Naive B cell (primary cell): ENCODE measurements around the gene UCP2. TPM values are rescaled to one million over a fixed set of nuclear protein-coding genes. Genes with fewer than 3 reads are reported as not detected.
A peak's percentile ranks its signal among the peaks of the same experiment; 100 is the strongest.

Experiments used
- ATAC-seq, 2 donors: fragments of 150-1000 bp; cut with Tn5 transposase; 2 replicates each; pipeline ENCODE4 v1.10.0; 2021; ENCODE audit warnings: low read depth in 2 of 2, mild to moderate bottlenecking in 2 of 2, moderate library complexity in 2 of 2
- DNase-seq: peaks from one replicate; pipeline ENCODE4 v3.0.0; 2022
- H3K27ac Mint-ChIP-seq, 6 donors: one replicate each; pipeline ENCODE4 v1.8.0; 2020 to 2022; ENCODE audit warnings: mild to moderate bottlenecking in 6 of 6, mixed read lengths in 6 of 6, moderate library complexity in 5 of 6, inconsistent platforms in 2 of 6
- H3K27me3 Mint-ChIP-seq, 3 donors: one replicate each; pipeline ENCODE4 v1.8.0; 2021 to 2022; ENCODE audit warnings: mixed read lengths in 3 of 3, mild to moderate bottlenecking in 1 of 3
- H3K36me3 Mint-ChIP-seq, 2 donors: one replicate each; pipeline ENCODE4 v1.8.0; 2020 to 2022; ENCODE audit warnings: mixed read lengths in 2 of 2, inconsistent platforms in 1 of 2, mild to moderate bottlenecking in 1 of 2
- H3K4me1 Mint-ChIP-seq, 3 donors: one replicate each; pipeline ENCODE4 v1.8.0; 2020 to 2022; ENCODE audit warnings: mixed read lengths in 3 of 3, inconsistent platforms in 1 of 3, mild to moderate bottlenecking in 1 of 3, moderate library complexity in 1 of 3
- H3K4me3 Mint-ChIP-seq, 8 donors: one replicate each; pipeline ENCODE4 v1.8.0; 2020 to 2022; ENCODE audit warnings: mild to moderate bottlenecking in 8 of 8, mixed read lengths in 8 of 8, moderate library complexity in 8 of 8, inconsistent platforms in 2 of 8
- H3K9me3 Mint-ChIP-seq, 7 donors: one replicate each; pipeline ENCODE4 v1.8.0; 2020 to 2022; ENCODE audit warnings: mixed read lengths in 7 of 7, mild to moderate bottlenecking in 5 of 7, inconsistent platforms in 2 of 7, moderate library complexity in 1 of 7
- polyA plus RNA-seq, 6 donors: library from polyadenylated mRNA; unstranded; fragments of 300-500 nt; fragmentation: Illumina TruSeq; gene quantifications; one replicate each; pipeline ENCODE4 v1.2.3, GENCODE V29; 2021; ENCODE audit warnings: low read depth in 6 of 6

The UCP2 gene
- polyA plus RNA-seq, 6 donors from 2014 or later: 1,601 to 2,628 (median 2,020) TPM

GRCh38 chr11:74015919-74016684, 33.5 kb upstream of the UCP2 start:
- peaks cover 0 to 27% of the 10 kb centered on the region in 2 donors for H3K36me3 Mint-ChIP-seq
- H3K9me3 Mint-ChIP-seq: no peaks in the 10 kb centered on the region
- no peak overlapping the region for H3K4me3 Mint-ChIP-seq
- peak overlapping the region in 3 of 6 donors; percentile 16 to 99 (median 32) for H3K27ac Mint-ChIP-seq
- H3K27me3 Mint-ChIP-seq: no peaks in the 10 kb centered on the region
- ATAC-seq (no peak), DNase-seq (no peak)
- H3K4me1 Mint-ChIP-seq: peaks cover 30 to 62% (median 52%) of the 10 kb centered on the region in 3 donors

- Mint-ChIP-seq H3K4me1 (peaks cover 42 to 74% (median 65%) of the 10 kb centered on the region in 3 donors), H3K27ac (peak overlapping the region in 5 of 6 donors; percentile 24 to 99 (median 63)), H3K27me3 (no peaks in the 10 kb centered on the region), H3K36me3 (peaks cover 0 to 27% of the 10 kb centered on the region in 2 donors), H3K4me3 (peak overlapping the region in 4 of 8 donors; percentile 12 to 60 (median 38)), H3K9me3 (no peaks in the 10 kb centered on the region)
- no peak for DNase-seq
- ATAC-seq: no peak
These were observed 32.2 kb upstream of the UCP2 start for GRCh38 chr11:74014880-74015279.

GRCh38 chr11:74013141-74013540, 30.5 kb upstream of the UCP2 start:
- peak overlapping the region in 4 of 6 donors; percentile 33 to 99 (median 96) for H3K27ac Mint-ChIP-seq
- H3K9me3 Mint-ChIP-seq: no peaks in the 10 kb centered on the region
- peak overlapping the region in 2 of 8 donors; percentile 25 to 49 for H3K4me3 Mint-ChIP-seq
- peaks cover 0 to 27% of the 10 kb centered on the region in 2 donors for H3K36me3 Mint-ChIP-seq
- H3K27me3 Mint-ChIP-seq: no peaks in the 10 kb centered on the region
- H3K4me1 Mint-ChIP-seq: peaks cover 52 to 80% (median 74%) of the 10 kb centered on the region in 3 donors
- ATAC-seq (no peak), DNase-seq (no peak)

GRCh38 chr11:74012074-74012809, 29.6 kb upstream of the UCP2 start:
- peak overlapping the region; percentile 94 to 99 (median 98) for H3K27ac Mint-ChIP-seq
- no peak for DNase-seq
- peak overlapping the region; percentile 47 to 85 (median 78) for H3K4me3 Mint-ChIP-seq
- ATAC-seq: peak in 1 of 2 donors; percentile 0
- peaks cover 52 to 81% (median 74%) of the 10 kb centered on the region in 3 donors for H3K4me1 Mint-ChIP-seq
- H3K36me3 Mint-ChIP-seq: peaks cover 0 to 18% of the 10 kb centered on the region in 2 donors
- H3K9me3 Mint-ChIP-seq: no peaks in the 10 kb centered on the region
- no peaks in the 10 kb centered on the region for H3K27me3 Mint-ChIP-seq

- peaks cover 0 to 13% of the 10 kb centered on the region in 2 donors for H3K36me3 Mint-ChIP-seq
- peak; percentile 77 for DNase-seq
These were observed 28.9 kb upstream of the UCP2 start for GRCh38 chr11:74011360-74012073.

GRCh38 chr11:74010306-74011300, 28.0 kb upstream of the UCP2 start:
- no peaks in the 10 kb centered on the region for H3K9me3 Mint-ChIP-seq
- peak overlapping the region; percentile 94 to 99 (median 98) for H3K27ac Mint-ChIP-seq
- H3K4me1 Mint-ChIP-seq: peaks cover 46 to 73% (median 63%) of the 10 kb centered on the region in 3 donors
- H3K4me3 Mint-ChIP-seq: peak overlapping the region in 7 of 8 donors; percentile 69 to 85 (median 79)
- no peaks in the 10 kb centered on the region for H3K27me3 Mint-ChIP-seq
- ATAC-seq (no peak), DNase-seq (no peak)
- peaks cover 0 to 5% of the 10 kb centered on the region in 2 donors for H3K36me3 Mint-ChIP-seq

More at GRCh38 chr11:74011360-74012073, 28.9 kb upstream of the UCP2 start:
- H3K4me1 Mint-ChIP-seq: peaks cover 52 to 79% (median 73%) of the 10 kb centered on the region in 3 donors
- no peaks in the 10 kb centered on the region for H3K9me3 Mint-ChIP-seq
- H3K27ac Mint-ChIP-seq: peak overlapping the region; percentile 94 to 99 (median 98)
- ATAC-seq: peak; percentile 85 to 88
- peak overlapping the region; percentile 0 to 85 (median 78) for H3K4me3 Mint-ChIP-seq
- no peaks in the 10 kb centered on the region for H3K27me3 Mint-ChIP-seq

GRCh38 chr11:74009675-74010305, 27.1 kb upstream of the UCP2 start:
- no peak for DNase-seq
- peaks cover 0 to 5% of the 10 kb centered on the region in 2 donors for H3K36me3 Mint-ChIP-seq

GRCh38 chr11:74009230-74009547, 26.5 kb upstream of the UCP2 start:
- Mint-ChIP-seq H3K4me3 (no peak overlapping the region), H3K27ac (peak overlapping the region in 4 of 6 donors; percentile 53 to 99 (median 85)), H3K36me3 (peaks cover 0 to 5% of the 10 kb centered on the region in 2 donors), H3K4me1 (peaks cover 41 to 70% (median 55%) of the 10 kb centered on the region in 3 donors), H3K9me3 (no peaks in the 10 kb centered on the region), H3K27me3 (no peaks in the 10 kb centered on the region)
- ATAC-seq (no peak), DNase-seq (no peak)

More at GRCh38 chr11:74009675-74010305, 27.1 kb upstream of the UCP2 start:
- no peaks in the 10 kb centered on the region for H3K9me3 Mint-ChIP-seq
- H3K27ac Mint-ChIP-seq: peak overlapping the region; percentile 55 to 99 (median 96)
- peak overlapping the region in 4 of 8 donors; percentile 16 to 77 (median 58) for H3K4me3 Mint-ChIP-seq
- no peaks in the 10 kb centered on the region for H3K27me3 Mint-ChIP-seq
- no peak for ATAC-seq
- H3K4me1 Mint-ChIP-seq: peaks cover 45 to 73% (median 61%) of the 10 kb centered on the region in 3 donors

DNA sequence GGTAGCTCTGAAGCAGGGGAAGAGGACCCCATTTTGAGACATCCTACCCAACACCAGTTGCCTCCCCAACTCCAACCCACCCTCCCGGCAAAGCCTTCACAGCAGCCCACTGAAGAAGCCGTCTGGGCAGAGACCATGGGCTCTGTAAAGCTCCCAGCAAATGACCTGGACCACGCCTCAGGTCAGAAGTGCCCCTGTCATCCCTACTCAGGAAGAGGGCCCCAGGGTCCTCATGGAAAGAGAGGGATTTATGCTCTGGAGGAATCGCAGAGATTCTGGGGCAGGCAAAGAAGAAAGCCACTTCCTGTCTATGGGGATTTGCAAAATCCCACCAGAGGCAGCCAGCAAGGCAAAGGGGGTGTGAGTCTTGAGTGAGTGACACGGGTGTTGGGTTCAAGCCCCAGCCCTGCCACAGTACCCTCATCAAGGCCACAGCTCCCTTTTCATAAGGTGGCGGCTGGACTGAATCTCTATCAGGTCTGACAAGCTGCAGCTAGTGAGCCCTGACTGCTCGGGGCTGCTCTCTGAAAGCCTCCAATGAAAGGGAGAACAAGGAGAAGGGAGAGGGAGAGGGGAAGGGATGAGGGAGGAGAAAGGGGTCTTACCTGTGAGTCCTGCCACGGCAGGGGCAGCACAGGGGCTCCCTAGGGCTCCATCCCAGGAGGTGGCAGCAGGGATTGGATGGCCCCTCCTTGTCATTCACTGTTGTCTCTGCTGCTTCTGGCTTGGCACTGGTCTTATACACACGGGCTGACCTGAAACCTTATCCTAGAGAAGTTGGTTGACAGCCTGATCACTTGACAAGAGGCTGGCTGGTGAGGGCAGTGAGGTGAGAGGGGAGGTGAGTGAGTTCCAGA, 26.0 kb upstream of the UCP2 start, which contains the start of gene UCP3:
UCP3 (minus strand) TSS at position 713 of the 857 bp plus-strand sequence. CDS start 2,043 bp downstream, outside the sequence.
- peaks cover 3 to 9% of the 10 kb centered on the region in 2 donors for H3K36me3 Mint-ChIP-seq
- no peak for ATAC-seq
- H3K27ac Mint-ChIP-seq: peak within 1 kb of the TSS; percentile 58 to 99 (median 93)
- no peak for DNase-seq
- peak within 1 kb of the TSS in 3 of 8 donors; percentile 16 to 77 (median 41) for H3K4me3 Mint-ChIP-seq
- H3K4me1 Mint-ChIP-seq: peaks cover 41 to 64% (median 49%) of the 10 kb centered on the region in 3 donors
- H3K27me3 Mint-ChIP-seq: no peaks in the 10 kb centered on the region
- no peaks in the 10 kb centered on the region for H3K9me3 Mint-ChIP-seq

- H3K36me3 Mint-ChIP-seq: peaks cover 11 to 15% of the 10 kb centered on the region in 2 donors
- no peaks in the 10 kb centered on the region for H3K27me3 Mint-ChIP-seq
- peaks cover 41 to 57% (median 44%) of the 10 kb centered on the region in 3 donors for H3K4me1 Mint-ChIP-seq
- H3K9me3 Mint-ChIP-seq: no peaks in the 10 kb centered on the region
- no peak for ATAC-seq
- no peak overlapping the region for H3K4me3 Mint-ChIP-seq
- H3K27ac Mint-ChIP-seq: peak overlapping the region; percentile 47 to 99 (median 71)
- no peak for DNase-seq
These were observed 25.2 kb upstream of the UCP2 start for GRCh38 chr11:74007691-74008372.
